Transverse colon (tissue), 4 donors: ENCODE measurements around the gene MAN2A1.

Source experiments
- POLR2A ChIP-seq: fragments of 450-650 bp; IDR thresholded peaks from one replicate; pipeline ENCODE4 v1.6.1; 2016; ENCODE audit warnings: antibody characterized with exemption, mild to moderate bottlenecking, moderate library complexity
- POLR2AphosphoS5 ChIP-seq, 3 donors: sonication (generic); formaldehyde crosslinking; IDR thresholded peaks; one replicate each; pipeline ENCODE4 v1.6.1; 2016; ENCODE audit warnings: antibody characterized with exemption in 3 of 3
- TF ChIP-seq, protein P1 (sequence below), 5 experiments: fragments of 200-600 bp in 3 of 5; fragments of 450-650 bp in 2 of 5; sonication (generic) in 3 of 5; IDR thresholded peaks; 1 replicate in 2 of 5; 2 replicates in 3 of 5; pipeline ENCODE4 v1.5.1; 2016 to 2017; ENCODE audit warnings: antibody characterized with exemption in 5 of 5, inconsistent platforms in 3 of 5, mild to moderate bottlenecking in 2 of 5, moderate library complexity in 1 of 5

DNA sequence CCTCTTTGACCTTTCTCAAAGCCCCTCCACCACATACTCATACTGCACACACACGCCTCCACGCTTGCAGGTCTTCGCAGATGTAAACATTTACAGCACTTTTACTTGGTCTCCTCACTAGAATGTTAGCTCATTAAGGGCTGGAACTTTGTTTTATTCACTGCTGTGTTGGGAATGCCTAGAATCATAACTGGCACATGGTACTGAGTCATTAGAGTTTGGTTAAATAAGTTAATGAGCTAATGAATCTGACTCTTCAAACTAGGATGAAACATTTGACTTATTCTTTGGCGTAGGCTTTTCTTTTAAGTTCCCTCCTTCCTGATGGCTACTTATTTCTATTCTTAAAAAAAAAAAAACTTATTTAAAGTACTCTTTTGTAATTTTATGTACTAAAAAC is 28.9 kb downstream of the MAN2A1 start:
- TF ChIP-seq, protein P1, sequence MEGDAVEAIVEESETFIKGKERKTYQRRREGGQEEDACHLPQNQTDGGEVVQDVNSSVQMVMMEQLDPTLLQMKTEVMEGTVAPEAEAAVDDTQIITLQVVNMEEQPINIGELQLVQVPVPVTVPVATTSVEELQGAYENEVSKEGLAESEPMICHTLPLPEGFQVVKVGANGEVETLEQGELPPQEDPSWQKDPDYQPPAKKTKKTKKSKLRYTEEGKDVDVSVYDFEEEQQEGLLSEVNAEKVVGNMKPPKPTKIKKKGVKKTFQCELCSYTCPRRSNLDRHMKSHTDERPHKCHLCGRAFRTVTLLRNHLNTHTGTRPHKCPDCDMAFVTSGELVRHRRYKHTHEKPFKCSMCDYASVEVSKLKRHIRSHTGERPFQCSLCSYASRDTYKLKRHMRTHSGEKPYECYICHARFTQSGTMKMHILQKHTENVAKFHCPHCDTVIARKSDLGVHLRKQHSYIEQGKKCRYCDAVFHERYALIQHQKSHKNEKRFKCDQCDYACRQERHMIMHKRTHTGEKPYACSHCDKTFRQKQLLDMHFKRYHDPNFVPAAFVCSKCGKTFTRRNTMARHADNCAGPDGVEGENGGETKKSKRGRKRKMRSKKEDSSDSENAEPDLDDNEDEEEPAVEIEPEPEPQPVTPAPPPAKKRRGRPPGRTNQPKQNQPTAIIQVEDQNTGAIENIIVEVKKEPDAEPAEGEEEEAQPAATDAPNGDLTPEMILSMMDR (IDR thresholded peaks at IDR 0.05) = no peak
- TF ChIP-seq POLR2A (no peak), POLR2AphosphoS5 (IDR thresholded peaks at IDR 0.05) (no peak)
